B cell (primary cell): ENCODE data around the gene IL1RN. TPM values are rescaled to one million over a fixed set of nuclear protein-coding genes. Genes with fewer than 3 reads are reported as not detected.

Experiments used
- ATAC-seq: fragments of 200-7000 bp; cut with Tn5 transposase; one replicate; pipeline ENCODE4 v1.10.0; 2021; ENCODE audit warnings: low read depth, mild to moderate bottlenecking, moderate number of reproducible peaks, moderate library complexity
- CTCF ChIA-PET: fragments of 350-600 bp; sonication (Branson Sonifier 250); formaldehyde crosslinking; loops from one replicate; lab custom pipeline; 2021; ENCODE audit warnings: antibody characterized with exemption, inconsistent platforms; lab: Charles Lee
- POLR2A ChIA-PET: fragments of 350-600 bp; sonication (Branson Sonifier 250); formaldehyde crosslinking; loops from one replicate; lab custom pipeline; 2021; ENCODE audit warnings: antibody characterized with exemption; lab: Charles Lee
- DNase-seq: peaks from one replicate; pipeline ENCODE4 v3.0.0; 2013
- H2AFZ ChIP-seq: 2 replicates; pipeline ENCODE4 v1.6.1; 2012; ENCODE audit warnings: mild to moderate bottlenecking, low read depth, low read length; ENCODE audit not compliant: insufficient read depth, poor library complexity, severe bottlenecking
- H3K27ac ChIP-seq, 2 donors: 1 replicate in 1 of 2; 2 replicates in 1 of 2; pipeline ENCODE4 v1.5.1; 2012 to 2013; ENCODE audit warnings: low read length in 2 of 2, mild to moderate bottlenecking in 2 of 2, moderate library complexity in 1 of 2
- H3K27me3 ChIP-seq, 4 experiments: fragments of 200-600 bp in 1 of 4; sonication (generic) in 1 of 4; replicated peaks in 1 of 4; 1 replicate in 2 of 4; 2 replicates in 2 of 4; pipeline versions ENCODE4 v1.6.1 to v1.7.0; 2013 to 2016; ENCODE audit warnings: low read length in 3 of 4, mild to moderate bottlenecking in 2 of 4, mixed read lengths in 1 of 4, moderate library complexity in 1 of 4; ENCODE audit not compliant: insufficient read depth in 4 of 4, control insufficient read depth in 3 of 4; ENCODE audit errors: control extremely low read depth in 1 of 4
- H3K36me3 ChIP-seq, 2 experiments: replicated peaks in 1 of 2; 1 replicate in 1 of 2; 2 replicates in 1 of 2; pipeline versions ENCODE4 v1.6.1 to v1.7.1; 2013; ENCODE audit warnings: low read length in 1 of 2; ENCODE audit not compliant: insufficient read depth in 2 of 2, control insufficient read depth in 1 of 2; ENCODE audit errors: control extremely low read depth in 1 of 2, extremely low read depth in 1 of 2
- H3K4me1 ChIP-seq, 2 donors: fragments of 200-600 bp in 1 of 2; sonication (generic) in 1 of 2; 1 replicate in 1 of 2; 2 replicates in 1 of 2; pipeline versions ENCODE4 v1.5.1 to v1.6.1; 2013 to 2017; ENCODE audit warnings: low read length in 2 of 2; ENCODE audit not compliant: control insufficient read depth in 2 of 2, insufficient read depth in 2 of 2
- H3K4me2 ChIP-seq: replicated peaks from 2 replicates; pipeline ENCODE3; 2012; ENCODE audit warnings: mild to moderate bottlenecking, low read depth, low read length; ENCODE audit not compliant: poor library complexity, severe bottlenecking
- H3K4me3 ChIP-seq, 5 experiments: fragments of 200-600 bp in 1 of 5; sonication (generic) in 1 of 5; 1 replicate in 3 of 5; 2 replicates in 2 of 5; pipeline versions ENCODE4 v1.5.1 to v1.7.0; 2011 to 2016; ENCODE audit warnings: low read length in 4 of 5, mild to moderate bottlenecking in 4 of 5, low read depth in 2 of 5, control low read depth in 1 of 5, moderate library complexity in 1 of 5; ENCODE audit not compliant: insufficient read depth in 1 of 5; ENCODE audit errors: control extremely low read depth in 1 of 5, extremely low read depth in 1 of 5
- H3K79me2 ChIP-seq: fragments of 200-600 bp; sonication (generic); one replicate; pipeline ENCODE4 v1.6.0; 2016; ENCODE audit warnings: low read length; ENCODE audit not compliant: control insufficient read depth, insufficient read depth
- H3K9ac ChIP-seq: fragments of 200-600 bp; sonication (generic); 2 replicates; pipeline ENCODE4 v1.6.1; 2017; ENCODE audit warnings: mild to moderate bottlenecking, low read length, moderate library complexity
- H3K9me3 ChIP-seq, 3 donors: one replicate each; pipeline versions ENCODE4 v1.6.1 to v1.7.1; 2013; ENCODE audit warnings: low read length in 2 of 3; ENCODE audit not compliant: control insufficient read depth in 2 of 3, insufficient read depth in 1 of 3; ENCODE audit errors: control extremely low read depth in 1 of 3
- H4K20me1 ChIP-seq: 2 replicates; pipeline ENCODE4 v1.6.0; 2012; ENCODE audit warnings: mild to moderate bottlenecking, low read length; ENCODE audit not compliant: insufficient read depth, control insufficient read depth, poor library complexity, severe bottlenecking
- H3K27ac Mint-ChIP-seq: one replicate; pipeline ENCODE4 v1.8.0; 2021; ENCODE audit warnings: mixed read lengths
- H3K27me3 Mint-ChIP-seq: one replicate; pipeline ENCODE4 v1.8.0; 2021; ENCODE audit warnings: mixed read lengths
- H3K4me1 Mint-ChIP-seq: one replicate; pipeline ENCODE4 v1.8.0; 2021; ENCODE audit warnings: mixed read lengths
- H3K4me3 Mint-ChIP-seq: one replicate; pipeline ENCODE4 v1.8.0; 2021; ENCODE audit warnings: mixed read lengths
- H3K9me3 Mint-ChIP-seq: one replicate; pipeline ENCODE4 v1.8.0; 2022; ENCODE audit warnings: mixed read lengths; ENCODE audit not compliant: insufficient read depth
- EZH2 ChIP-seq: IDR thresholded peaks from 2 replicates; pipeline ENCODE4 v1.6.1; 2012; ENCODE audit warnings: borderline replicate concordance, low read depth, mild to moderate bottlenecking, moderate library complexity, low read length; ENCODE audit not compliant: insufficient read depth, poor library complexity, severe bottlenecking
- WGBS: methylation state at CpG from one replicate; pipeline ENCODE4 v1.1.5; 2013; ENCODE audit warnings: missing lambda C conversion rate; ENCODE audit not compliant: insufficient coverage; 5-methylcytosine and 5-hydroxymethylcytosine counted together
- intact Hi-C: fragments of 100-400 bp; cut with micrococcal nuclease; formaldehyde crosslinking; loops from one replicate; pipeline ENCODE4 v1.10.0; 2022
- polyA plus RNA-seq: library from polyadenylated mRNA; depleted of rRNA; stranded (reverse); fragments of >200 nt; gene quantifications from 2 replicates; pipeline ENCODE4 v1.2.3, GENCODE V29; 2012
- total RNA-seq, 2 donors: library from RNA; stranded (reverse); fragments of 120-200 nt in 1 of 2; gene quantifications; 1 replicate in 1 of 2; 2 replicates in 1 of 2; pipeline versions ENCODE4 v1.2.3 to v1.2.4, GENCODE V29; 2013 to 2022
- TF ChIP-seq, protein P1 (sequence below): fragments of 200-600 bp; IDR thresholded peaks from one replicate; pipeline ENCODE4 v1.8.0; 2022; ENCODE audit warnings: antibody characterized with exemption, mild to moderate bottlenecking

The IL1RN gene
- total and polyA plus RNA-seq, 2 donors (not counting 1 experiment from before 2014, with no cell fraction given): 0.79 TPM; not detected in 1

DNA sequence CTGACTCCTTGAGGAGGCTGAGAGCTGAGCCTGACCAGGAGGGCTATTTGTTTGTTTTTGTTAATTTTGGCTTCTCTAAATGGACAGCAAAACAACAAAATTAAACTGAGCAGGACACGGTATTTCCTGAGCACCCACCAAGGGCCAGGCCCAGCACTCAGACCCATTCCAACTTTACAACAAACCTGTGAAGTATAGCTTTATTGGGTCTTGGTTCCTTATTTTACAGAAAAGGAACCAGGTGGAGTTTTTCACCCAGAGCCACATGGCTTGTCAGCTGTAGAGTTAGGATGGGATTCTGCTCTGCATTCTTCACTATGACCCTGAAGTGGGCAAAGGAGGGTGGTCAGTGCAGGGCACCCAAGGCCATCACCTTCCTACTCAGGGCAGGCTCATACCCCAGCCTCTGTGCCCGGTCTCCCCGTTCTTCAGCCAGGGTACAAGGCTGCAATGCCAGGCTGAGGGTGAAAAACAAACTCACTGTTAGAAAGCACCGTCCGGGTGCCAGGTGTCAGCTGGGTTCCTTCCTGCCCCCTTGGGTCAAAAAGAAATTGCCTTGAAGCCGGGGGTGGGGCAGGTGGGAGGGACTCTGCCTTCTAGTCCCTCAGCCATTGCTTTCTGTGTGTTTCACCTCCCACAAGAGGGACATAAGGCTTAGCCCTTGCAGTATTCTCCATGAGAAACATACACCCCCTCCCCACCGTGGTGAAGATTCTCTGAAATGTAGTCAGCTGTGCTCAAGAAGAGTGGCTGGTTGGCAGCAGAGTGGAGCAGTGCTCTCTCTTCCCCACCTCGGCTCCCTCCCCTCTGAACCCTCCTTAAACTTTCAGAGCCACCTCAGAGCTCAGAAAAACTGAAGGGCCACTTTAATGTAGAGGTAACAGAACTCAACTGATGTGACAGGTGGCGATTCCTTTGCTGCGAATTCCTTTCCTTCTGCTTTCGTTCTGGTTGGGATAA is 48.6 kb downstream of the IL1RN start:
- TF ChIP-seq, protein P1, sequence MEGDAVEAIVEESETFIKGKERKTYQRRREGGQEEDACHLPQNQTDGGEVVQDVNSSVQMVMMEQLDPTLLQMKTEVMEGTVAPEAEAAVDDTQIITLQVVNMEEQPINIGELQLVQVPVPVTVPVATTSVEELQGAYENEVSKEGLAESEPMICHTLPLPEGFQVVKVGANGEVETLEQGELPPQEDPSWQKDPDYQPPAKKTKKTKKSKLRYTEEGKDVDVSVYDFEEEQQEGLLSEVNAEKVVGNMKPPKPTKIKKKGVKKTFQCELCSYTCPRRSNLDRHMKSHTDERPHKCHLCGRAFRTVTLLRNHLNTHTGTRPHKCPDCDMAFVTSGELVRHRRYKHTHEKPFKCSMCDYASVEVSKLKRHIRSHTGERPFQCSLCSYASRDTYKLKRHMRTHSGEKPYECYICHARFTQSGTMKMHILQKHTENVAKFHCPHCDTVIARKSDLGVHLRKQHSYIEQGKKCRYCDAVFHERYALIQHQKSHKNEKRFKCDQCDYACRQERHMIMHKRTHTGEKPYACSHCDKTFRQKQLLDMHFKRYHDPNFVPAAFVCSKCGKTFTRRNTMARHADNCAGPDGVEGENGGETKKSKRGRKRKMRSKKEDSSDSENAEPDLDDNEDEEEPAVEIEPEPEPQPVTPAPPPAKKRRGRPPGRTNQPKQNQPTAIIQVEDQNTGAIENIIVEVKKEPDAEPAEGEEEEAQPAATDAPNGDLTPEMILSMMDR: no peak
- TF ChIP-seq EZH2: no peak
- peak overlapping the region; percentile 91 for H3K4me3 Mint-ChIP-seq
- peaks cover 0 to 44% of the 10 kb centered on the region in 2 experiments for H3K36me3 ChIP-seq
- H3K9ac ChIP-seq: peak overlapping the region; percentile 86
- H3K4me3 ChIP-seq: peak overlapping the region; percentile 58 to 95 (median 77)
- H3K4me1 ChIP-seq: peaks cover 78 to 96% of the 10 kb centered on the region in 2 donors
- H2AFZ ChIP-seq: no peak overlapping the region
- no peaks in the 10 kb centered on the region for H3K27me3 Mint-ChIP-seq
- ChIA-PET CTCF (interaction anchor here (0.9 to 18.3 kb wide), 7 partner anchors 8 to 214 kb away, joined by 5 to 327 read pairs (median 17); no protein-coding TSS in a partner anchor), POLR2A (interaction anchor here (0.8 to 3.3 kb wide), 6 partner anchors 12 to 38 kb away, joined by 3 to 14 read pairs (median 6); no protein-coding TSS in a partner anchor)
- 27% methylated on average over 8 of the region's 11 CpGs for WGBS
- H3K27ac ChIP-seq: peak overlapping the region; percentile 87 to 91
- peak; percentile 82 for DNase-seq
- intact Hi-C loops: loop anchor here (1.0 to 10.0 kb wide), 2 partner anchors 23 to 1121 kb away; partner anchors contain the start of gene TMEM87B
- H3K27ac Mint-ChIP-seq: peak overlapping the region; percentile 92
- no peaks in the 10 kb centered on the region for H3K27me3 ChIP-seq
- no peaks in the 10 kb centered on the region for H3K9me3 Mint-ChIP-seq
- peak; percentile 35 for ATAC-seq
- H4K20me1 ChIP-seq: peaks cover 66% of the 10 kb centered on the region
- H3K4me2 ChIP-seq: peak overlapping the region; percentile 91
- peaks cover 0 to 2% (median 0%) of the 10 kb centered on the region in 3 donors for H3K9me3 ChIP-seq
- H3K4me1 Mint-ChIP-seq: peaks cover 95% of the 10 kb centered on the region
- H3K79me2 ChIP-seq: peaks cover 100% of the 10 kb centered on the region
